Measurements from ENCODE around the gene CHRNA3. TPM values are rescaled to one million over a fixed set of nuclear protein-coding genes. Genes with fewer than 3 reads are reported as not detected.
"Not testable (repeated sequence)": the region's sequence is repeated elsewhere in the genome, so short reads cannot be mapped to it uniquely, and the experiment has no call there.

The CHRNA3 gene
- total RNA-seq, 1 experiment from 2014 or later = not detected

- DNase-seq (ENCODE audit: low read depth) = no peak
Measured at GRCh38 chr15:78561490-78561889, 59.3 kb downstream of the CHRNA3 start.

GRCh38 chr15:78560201-78560600 is 60.6 kb downstream of the CHRNA3 start:
- DNase-seq (ENCODE audit: low read depth) = not testable (repeated sequence)

GRCh38 chr15:78552597-78552996 is 68.2 kb downstream of the CHRNA3 start:
- no peak for DNase-seq (ENCODE audit: low read depth)

GRCh38 chr15:78551902-78552301 is 68.9 kb downstream of the CHRNA3 start:
- DNase-seq (ENCODE audit: low read depth) = no peak

DNA sequence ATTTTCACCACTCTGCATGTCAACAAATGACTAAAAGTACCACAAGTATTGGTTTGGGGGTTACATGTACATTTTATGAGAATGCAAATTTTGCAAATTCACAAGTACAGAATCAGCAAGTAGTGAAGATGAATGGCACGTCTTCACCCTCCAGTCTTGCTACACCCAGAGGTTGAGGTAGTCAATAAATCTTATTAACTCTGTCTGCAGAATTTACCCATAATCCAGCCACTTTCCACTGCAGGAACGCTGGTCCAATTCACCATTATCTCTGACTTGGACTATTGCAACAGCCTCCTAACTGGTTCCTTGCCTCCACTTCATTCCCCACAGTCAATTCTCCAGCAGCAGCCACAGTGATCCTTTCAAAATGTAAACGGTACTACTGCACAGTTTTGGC is 70.0 kb downstream of the CHRNA3 start:
- DNase-seq (ENCODE audit: low read depth) = no peak

DNA sequence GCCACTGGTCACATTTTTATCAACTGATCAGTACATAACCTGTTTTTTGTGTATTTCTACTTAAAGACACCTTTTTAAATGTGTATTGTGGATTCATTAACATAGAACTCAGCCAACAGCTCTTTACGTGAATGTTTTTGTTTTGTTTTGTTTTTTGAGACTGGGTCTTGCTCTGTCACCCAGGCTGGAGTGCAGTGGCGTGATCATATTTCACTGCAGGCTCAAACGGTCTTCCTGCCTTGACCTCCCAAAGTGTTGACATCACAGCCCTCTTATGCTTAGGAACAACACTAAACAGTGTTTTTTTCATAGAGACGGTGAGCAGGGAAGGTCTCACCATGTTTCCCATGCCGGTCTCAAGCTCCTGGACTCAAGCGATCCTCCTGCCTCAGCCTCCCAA is 70.6 kb downstream of the CHRNA3 start:
- DNase-seq (ENCODE audit: low read depth) = no peak

Other genes starting within 250 kb of the CHRNA3 start
- 11.7 and 16.4 TPM in 2 replicates for gene IREB2, start 182.8 kb downstream of the CHRNA3 start, total RNA-seq (2014; rRNA removed)
- gene HYKK, start 113.4 kb downstream of the CHRNA3 start, total RNA-seq (2014; rRNA removed) = 2.2 and 2.6 TPM in 2 replicates
- 237 and 266 TPM in 2 replicates for gene PSMA4, start 80.6 kb downstream of the CHRNA3 start, total RNA-seq (2014; rRNA removed)
- gene CHRNA5, start 55.5 kb downstream of the CHRNA3 start, total RNA-seq (2014; rRNA removed) = 5.5 and 9.6 TPM in 2 replicates
- not detected in 2 replicates for gene CHRNB4, start 20.2 kb upstream of the CHRNA3 start, total RNA-seq (2014; rRNA removed)
- 35.1 and 35.2 TPM in 2 replicates for gene ADAMTS7, start 190.5 kb upstream of the CHRNA3 start, total RNA-seq (2014; rRNA removed)